Measurements from ENCODE around the gene CCDC150. TPM values are rescaled to one million over a fixed set of nuclear protein-coding genes. Genes with fewer than 3 reads are reported as not detected.

CCDC150 gene
- total and polyA plus RNA-seq, 2 of the 8 experiments (the other 6 are each of a cell fraction or from before 2014, with no cell fraction given), result 8.3 to 31.9 TPM

GRCh38 chr2:196748123-196748522 lies 108.6 kb downstream of the CCDC150 start:
- no peak overlapping the region for H2BK12ac ChIP-seq (ENCODE audit: low read depth, low read length)
- H2BK5ac ChIP-seq (ENCODE audit: low read depth, low read length), result no peak overlapping the region
- no peak for DNase-seq (ENCODE audit: low read depth in 1 of 2, low spot score in 2 of 2)
- H3K4me2 ChIP-seq (ENCODE audit: insufficient read depth in 1 of 2, low read depth in 2 of 2, low read length in 2 of 2), result no peak overlapping the region
- H3K9ac ChIP-seq (replicated peaks in 1 of 4; ENCODE audit: extremely low read depth in 1 of 4, low read depth in 3 of 4, low read length in 3 of 4), result no peak overlapping the region
- no peaks in the 10 kb centered on the region for H3K79me2 ChIP-seq (ENCODE audit: control insufficient read depth in 1 of 2, insufficient read depth in 2 of 2, low read length in 2 of 2)
- H4K8ac ChIP-seq (ENCODE audit: extremely low read depth, insufficient read depth, low read length), result no peak overlapping the region
- H2BK120ac ChIP-seq (replicated peaks; ENCODE audit: low read depth, low read length), result no peak overlapping the region
- WGBS, 2 experiments (ENCODE audit: extremely low coverage in 1 of 2, insufficient coverage in 1 of 2, insufficient read length in 1 of 2, insufficient replicate concordance in 2 of 2, low coverage in 1 of 2, low lambda C conversion rate in 2 of 2, missing lambda C conversion rate in 1 of 2), result 83% methylated on average over 2 of the region's 2 CpGs; no CpG with 5 or more reads in 1 of the 2 experiments
- no peak overlapping the region for H3K56ac ChIP-seq (replicated peaks; ENCODE audit: insufficient read length, low read depth, low read length)
- H3K23ac ChIP-seq (ENCODE audit: insufficient read length), result no peak overlapping the region
- no peak for FAIRE-seq
- ChIA-PET POLR2A (ENCODE audit: partially characterized antibody) (interaction anchor here (1.2 kb wide), 1 partner anchor 11 kb away, joined by 5 read pairs; no protein-coding TSS in a partner anchor), CTCF (ENCODE audit: partially characterized antibody) (interaction anchor here (0.6 to 1.1 kb wide), 7 partner anchors 11 to 892 kb away, joined by 3 to 5 read pairs (median 3); no protein-coding TSS in a partner anchor)
- H3K79me1 ChIP-seq (ENCODE audit: low read depth, low read length), result no peaks in the 10 kb centered on the region
- H2AFZ ChIP-seq (ENCODE audit: low read length), result no peak overlapping the region
- peaks cover 0 to 2% (median 0%) of the 10 kb centered on the region in 4 experiments; a peak in 3 of 7 replicates for H3K4me1 ChIP-seq (replicated peaks in 1 of 4; ENCODE audit: control insufficient read depth in 3 of 4, insufficient read depth in 4 of 4, low read length in 3 of 4)
- H3K23me2 ChIP-seq (ENCODE audit: low read depth, low read length), result peaks cover 2% of the 10 kb centered on the region; the same call in 1 of the 2 replicates
- no peak overlapping the region for H4K5ac ChIP-seq (ENCODE audit: insufficient read length, low read depth, low read length)
- H3K9me3 ChIP-seq (ENCODE audit: insufficient read depth in 2 of 2, low read depth in 1 of 2, low read length in 1 of 2), result no peaks in the 10 kb centered on the region
- H2BK20ac ChIP-seq (ENCODE audit: low read length), result no peak overlapping the region
- no peak overlapping the region for H3K4ac ChIP-seq (replicated peaks; ENCODE audit: insufficient read length, low read depth, low read length)
- H2AK5ac ChIP-seq (ENCODE audit: low read depth, low read length), result no peak overlapping the region
- no peak overlapping the region for H4K91ac ChIP-seq (replicated peaks; ENCODE audit: insufficient read length, low read length)
- H3K18ac ChIP-seq (ENCODE audit: extremely low read depth, low read length), result no peak overlapping the region
- no peaks in the 10 kb centered on the region for H3K27me3 ChIP-seq (replicated peaks in 1 of 4; ENCODE audit: control insufficient read depth in 3 of 4, extremely low read depth in 1 of 4, insufficient read depth in 3 of 4, low read length in 3 of 4)
- H3K36me3 ChIP-seq (ENCODE audit: control insufficient read depth in 2 of 4, insufficient read depth in 4 of 4, low read length in 3 of 4), result peaks cover 0 to 2% (median 0%) of the 10 kb centered on the region in 4 experiments; a peak in 2 of 8 replicates
- no peak overlapping the region for H3K27ac ChIP-seq (ENCODE audit: low read depth, low read length)
- H3K4me3 ChIP-seq (ENCODE audit: extremely low read depth in 1 of 4, insufficient read depth in 2 of 4, low read depth in 3 of 4, low read length in 4 of 4), result no peak overlapping the region
- no peak overlapping the region for H3K14ac ChIP-seq (ENCODE audit: insufficient read length)
- no peak overlapping the region for H2BK15ac ChIP-seq (ENCODE audit: low read length)
- no peaks in the 10 kb centered on the region for H4K20me1 ChIP-seq (replicated peaks in 1 of 2; ENCODE audit: control insufficient read depth in 1 of 2, insufficient read depth in 2 of 2, low read length in 2 of 2)
- TF ChIP-seq SUZ12 (IDR thresholded peaks at IDR 0.05; ENCODE audit: low read length) (no peak), MAX (IDR thresholded peaks at IDR 0.05) (no peak), RFX5 (IDR thresholded peaks at IDR 0.05; ENCODE audit: borderline replicate concordance, low read depth, low read length) (no peak), CHD2 (IDR thresholded peaks at IDR 0.05; ENCODE audit: low read length) (no peak), BRCA1 (IDR thresholded peaks at IDR 0.05; ENCODE audit: low read depth, low read length) (no peak), CEBPB (IDR thresholded peaks at IDR 0.05; ENCODE audit: low read depth, low read length) (no peak), EGR1 (IDR thresholded peaks at IDR 0.05; ENCODE audit: borderline replicate concordance, low read depth, low read length) (no peak), HDAC6 (IDR thresholded peaks at IDR 0.05; ENCODE audit: low read depth, low read length) (no peak), GTF2F1 (IDR thresholded peaks at IDR 0.05; ENCODE audit: borderline replicate concordance, low read depth, low read length) (no peak), TAF1 (IDR thresholded peaks at IDR 0.05; ENCODE audit: low read depth, low read length) (no peak), E2F6 (IDR thresholded peaks at IDR 0.05) (no peak), FOSL1 (IDR thresholded peaks at IDR 0.05; ENCODE audit: insufficient read depth, low read depth, low read length) (no peak)
